ENCODE results near the gene ING4.

The ING4 gene

DNA sequence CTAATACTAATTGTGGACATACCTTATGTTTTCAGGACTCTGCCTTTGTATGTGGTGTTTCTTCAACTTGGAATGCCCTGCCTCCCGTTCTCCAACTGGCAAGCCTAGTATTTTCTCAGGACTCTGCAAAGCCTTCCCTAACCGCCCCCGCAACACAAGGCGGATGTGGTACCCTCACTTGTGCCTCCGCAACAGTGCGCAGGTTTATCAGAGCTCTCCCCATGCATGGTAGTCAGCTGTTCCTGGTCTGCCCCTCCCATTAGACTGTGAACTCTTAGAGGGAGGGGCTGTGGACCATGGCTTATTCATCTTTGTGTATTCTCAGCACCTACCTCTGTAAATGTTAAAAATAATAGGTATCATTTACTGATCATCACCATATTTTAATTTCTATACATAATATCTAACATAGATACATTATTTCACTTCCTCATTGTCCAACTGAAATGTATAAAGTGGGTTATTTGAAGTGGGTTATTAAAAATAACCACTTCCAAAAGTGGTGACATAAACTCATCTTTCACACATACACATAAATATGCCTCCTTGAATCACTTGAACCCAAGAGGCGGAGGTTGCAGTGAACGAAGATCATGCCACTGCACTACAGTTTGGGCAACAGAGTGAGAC is 36.1 kb downstream of the ING4 start:
- no peak for DNase-seq (ENCODE audit: low read depth)
- H3K4me3 ChIP-seq (ENCODE audit: low read depth, low read length) = no peak overlapping the region
- TF ChIP-seq, protein P1, sequence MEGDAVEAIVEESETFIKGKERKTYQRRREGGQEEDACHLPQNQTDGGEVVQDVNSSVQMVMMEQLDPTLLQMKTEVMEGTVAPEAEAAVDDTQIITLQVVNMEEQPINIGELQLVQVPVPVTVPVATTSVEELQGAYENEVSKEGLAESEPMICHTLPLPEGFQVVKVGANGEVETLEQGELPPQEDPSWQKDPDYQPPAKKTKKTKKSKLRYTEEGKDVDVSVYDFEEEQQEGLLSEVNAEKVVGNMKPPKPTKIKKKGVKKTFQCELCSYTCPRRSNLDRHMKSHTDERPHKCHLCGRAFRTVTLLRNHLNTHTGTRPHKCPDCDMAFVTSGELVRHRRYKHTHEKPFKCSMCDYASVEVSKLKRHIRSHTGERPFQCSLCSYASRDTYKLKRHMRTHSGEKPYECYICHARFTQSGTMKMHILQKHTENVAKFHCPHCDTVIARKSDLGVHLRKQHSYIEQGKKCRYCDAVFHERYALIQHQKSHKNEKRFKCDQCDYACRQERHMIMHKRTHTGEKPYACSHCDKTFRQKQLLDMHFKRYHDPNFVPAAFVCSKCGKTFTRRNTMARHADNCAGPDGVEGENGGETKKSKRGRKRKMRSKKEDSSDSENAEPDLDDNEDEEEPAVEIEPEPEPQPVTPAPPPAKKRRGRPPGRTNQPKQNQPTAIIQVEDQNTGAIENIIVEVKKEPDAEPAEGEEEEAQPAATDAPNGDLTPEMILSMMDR (IDR thresholded peaks at IDR 0.05; ENCODE audit: insufficient read depth, low read depth, low read length, missing control alignments) = no peak

GRCh38 chr12:6620885-6621274 is 42.0 kb downstream of the ING4 start:
- H3K4me3 ChIP-seq (ENCODE audit: low read depth, low read length) = no peak overlapping the region
- TF ChIP-seq, protein P1 (IDR thresholded peaks at IDR 0.05; ENCODE audit: insufficient read depth, low read depth, low read length, missing control alignments) = no peak
- DNase-seq (ENCODE audit: low read depth) = no peak

DNA sequence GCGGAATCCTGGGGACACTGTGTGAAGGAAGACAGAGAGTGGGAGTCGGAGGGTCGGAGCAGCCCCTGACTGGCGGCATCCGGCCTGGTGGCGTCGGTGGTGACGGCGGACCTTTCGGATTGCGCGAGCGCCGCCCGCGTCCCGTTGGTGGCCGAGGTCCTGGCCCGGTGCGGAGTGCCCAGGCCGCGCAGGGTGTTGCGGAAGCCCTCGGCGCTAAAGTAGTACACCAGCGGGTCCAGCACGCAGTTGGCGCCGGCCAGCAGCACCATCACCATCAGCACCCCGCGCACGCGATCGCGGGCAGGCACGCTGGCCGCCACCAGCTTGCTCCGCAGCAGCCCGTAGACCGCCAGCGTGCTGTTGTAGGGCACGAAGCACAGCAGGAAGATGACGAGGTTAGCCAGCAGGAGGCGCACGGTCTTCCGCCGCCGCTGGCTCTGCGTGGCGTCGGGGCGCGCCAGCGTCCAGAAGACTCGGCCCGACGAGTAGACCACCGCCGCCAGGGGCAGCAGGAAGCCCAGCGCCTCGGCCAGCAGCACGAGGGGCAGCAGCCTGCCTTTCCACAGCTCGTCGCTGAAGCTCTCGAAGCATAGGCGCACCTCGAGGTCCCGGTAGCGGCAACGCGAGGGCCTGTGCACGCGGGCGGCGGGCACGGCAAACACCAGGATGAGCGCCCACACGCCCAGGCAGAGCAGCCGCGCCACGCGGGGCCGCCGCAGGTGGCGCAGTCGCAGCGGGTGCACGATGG is 42.6 kb downstream of the ING4 start:
- no peak for DNase-seq (ENCODE audit: low read depth)
- no peak overlapping the region for H3K4me3 ChIP-seq (ENCODE audit: low read depth, low read length)
- TF ChIP-seq, protein P1 (IDR thresholded peaks at IDR 0.05; ENCODE audit: insufficient read depth, low read depth, low read length, missing control alignments) = no peak

GRCh38 chr12:6618483-6619225 is 44.3 kb downstream of the ING4 start:
- no peak for DNase-seq (ENCODE audit: low read depth)
- TF ChIP-seq, protein P1 (IDR thresholded peaks at IDR 0.05; ENCODE audit: insufficient read depth, low read depth, low read length, missing control alignments) = no peak
- H3K4me3 ChIP-seq (ENCODE audit: low read depth, low read length) = no peak overlapping the region

- no peak for DNase-seq (ENCODE audit: low read depth)
- TF ChIP-seq, protein P1 (IDR thresholded peaks at IDR 0.05; ENCODE audit: insufficient read depth, low read depth, low read length, missing control alignments) = no peak
- no peak overlapping the region for H3K4me3 ChIP-seq (ENCODE audit: low read depth, low read length)
These were observed 47.1 kb downstream of the ING4 start for GRCh38 chr12:6615802-6616201.

GRCh38 chr12:6614513-6615172 is 48.3 kb downstream of the ING4 start:
- no peak for DNase-seq (ENCODE audit: low read depth)
- TF ChIP-seq, protein P1 (IDR thresholded peaks at IDR 0.05; ENCODE audit: insufficient read depth, low read depth, low read length, missing control alignments) = no peak
- no peak overlapping the region for H3K4me3 ChIP-seq (ENCODE audit: low read depth, low read length)

Data from GM12865 (cell line).